Naive thymus-derived CD4-positive, alpha-beta T cell (primary cell): ENCODE data around the gene CHKA. TPM values are rescaled to one million over a fixed set of nuclear protein-coding genes. Genes with fewer than 3 reads are reported as not detected.

Experiments
- ATAC-seq: fragments of 150-1000 bp; cut with Tn5 transposase; 2 replicates; pipeline ENCODE4 v1.10.0; 2021; ENCODE audit warnings: mild to moderate bottlenecking, moderate library complexity
- CTCF ChIA-PET: fragments of 350-600 bp; sonication (Branson Sonifier 250); formaldehyde crosslinking; loops from one replicate; lab custom pipeline; 2021; ENCODE audit warnings: antibody characterized with exemption; lab: Charles Lee
- POLR2A ChIA-PET: fragments of 350-600 bp; sonication (Branson Sonifier 250); formaldehyde crosslinking; loops from one replicate; lab custom pipeline; 2021; ENCODE audit warnings: antibody characterized with exemption, inconsistent platforms; lab: Charles Lee
- DNase-seq, 9 donors: peaks; one replicate each; pipeline versions ENCODE4 v3.0.0 to v3.0.0-alpha.2; 2020 to 2022; ENCODE audit warnings: mixed read lengths in 1 of 9
- H3K27ac ChIP-seq: one replicate; pipeline ENCODE4 v1.7.0; 2013; ENCODE audit warnings: mild to moderate bottlenecking, low read depth, low read length, moderate library complexity
- H3K27me3 ChIP-seq, 2 donors: one replicate each; pipeline ENCODE4 v1.7.0; 2013; ENCODE audit warnings: low read length in 2 of 2, mild to moderate bottlenecking in 2 of 2, moderate library complexity in 2 of 2; ENCODE audit not compliant: control insufficient read depth in 2 of 2, insufficient read depth in 2 of 2
- H3K36me3 ChIP-seq, 3 experiments: 1 replicate in 2 of 3; 2 replicates in 1 of 3; pipeline ENCODE4 v1.7.0; 2013; ENCODE audit warnings: low read length in 3 of 3, mild to moderate bottlenecking in 3 of 3, moderate library complexity in 1 of 3; ENCODE audit not compliant: insufficient read depth in 3 of 3, control insufficient read depth in 2 of 3
- H3K4me1 ChIP-seq, 2 donors: one replicate each; pipeline ENCODE4 v1.7.0; 2013; ENCODE audit warnings: low read length in 2 of 2, mild to moderate bottlenecking in 2 of 2, moderate library complexity in 1 of 2; ENCODE audit not compliant: control insufficient read depth in 2 of 2, insufficient read depth in 2 of 2
- H3K4me3 ChIP-seq: 2 replicates; pipeline ENCODE4 v1.7.0; 2013; ENCODE audit warnings: mild to moderate bottlenecking, low read length
- H3K9me3 ChIP-seq, 3 experiments: 1 replicate in 2 of 3; 2 replicates in 1 of 3; pipeline ENCODE4 v1.7.0; 2013; ENCODE audit warnings: low read length in 3 of 3; ENCODE audit not compliant: control insufficient read depth in 2 of 3
- H3K27ac Mint-ChIP-seq, 9 donors: one replicate each; pipeline ENCODE4 v1.8.0; 2020 to 2022; ENCODE audit warnings: mixed read lengths in 9 of 9, mild to moderate bottlenecking in 8 of 9, moderate library complexity in 5 of 9, inconsistent platforms in 2 of 9
- H3K27me3 Mint-ChIP-seq, 5 donors: one replicate each; pipeline ENCODE4 v1.8.0; 2021 to 2022; ENCODE audit warnings: mixed read lengths in 5 of 5, mild to moderate bottlenecking in 1 of 5
- H3K36me3 Mint-ChIP-seq, 5 donors: one replicate each; pipeline ENCODE4 v1.8.0; 2020 to 2022; ENCODE audit warnings: mixed read lengths in 5 of 5, mild to moderate bottlenecking in 3 of 5, inconsistent platforms in 1 of 5
- H3K4me1 Mint-ChIP-seq, 7 donors: one replicate each; pipeline ENCODE4 v1.8.0; 2020 to 2022; ENCODE audit warnings: mixed read lengths in 7 of 7, mild to moderate bottlenecking in 3 of 7, inconsistent platforms in 1 of 7
- H3K4me3 Mint-ChIP-seq, 10 donors: one replicate each; pipeline ENCODE4 v1.8.0; 2020 to 2022; ENCODE audit warnings: mild to moderate bottlenecking in 10 of 10, mixed read lengths in 10 of 10, moderate library complexity in 6 of 10, inconsistent platforms in 2 of 10
- H3K9me3 Mint-ChIP-seq, 11 donors: one replicate each; pipeline ENCODE4 v1.8.0; 2020 to 2022; ENCODE audit warnings: mixed read lengths in 11 of 11, mild to moderate bottlenecking in 4 of 11, inconsistent platforms in 1 of 11, moderate library complexity in 1 of 11
- intact Hi-C, 2 donors: fragments of 100-400 bp; cut with micrococcal nuclease; formaldehyde crosslinking; loops; one replicate each; pipeline ENCODE4 v1.15.1; 2023
- polyA plus RNA-seq, 2 donors: library from polyadenylated mRNA; unstranded; fragments of 300-500 nt; fragmentation: Illumina TruSeq; gene quantifications; one replicate each; pipeline ENCODE4 v1.2.3, GENCODE V29; 2021
- total RNA-seq, 6 experiments: library from RNA in 5 of 6; stranded (reverse) in 5 of 6; gene quantifications; 1 replicate in 5 of 6; 2 replicates in 1 of 6; pipeline ENCODE4 v1.2.3 and lab custom pipeline; 2021 to 2026

CHKA gene
- total and polyA plus RNA-seq, 7 experiments from 2014 or later: 1.4 to 31.3 (median 7.1) TPM

DNA sequence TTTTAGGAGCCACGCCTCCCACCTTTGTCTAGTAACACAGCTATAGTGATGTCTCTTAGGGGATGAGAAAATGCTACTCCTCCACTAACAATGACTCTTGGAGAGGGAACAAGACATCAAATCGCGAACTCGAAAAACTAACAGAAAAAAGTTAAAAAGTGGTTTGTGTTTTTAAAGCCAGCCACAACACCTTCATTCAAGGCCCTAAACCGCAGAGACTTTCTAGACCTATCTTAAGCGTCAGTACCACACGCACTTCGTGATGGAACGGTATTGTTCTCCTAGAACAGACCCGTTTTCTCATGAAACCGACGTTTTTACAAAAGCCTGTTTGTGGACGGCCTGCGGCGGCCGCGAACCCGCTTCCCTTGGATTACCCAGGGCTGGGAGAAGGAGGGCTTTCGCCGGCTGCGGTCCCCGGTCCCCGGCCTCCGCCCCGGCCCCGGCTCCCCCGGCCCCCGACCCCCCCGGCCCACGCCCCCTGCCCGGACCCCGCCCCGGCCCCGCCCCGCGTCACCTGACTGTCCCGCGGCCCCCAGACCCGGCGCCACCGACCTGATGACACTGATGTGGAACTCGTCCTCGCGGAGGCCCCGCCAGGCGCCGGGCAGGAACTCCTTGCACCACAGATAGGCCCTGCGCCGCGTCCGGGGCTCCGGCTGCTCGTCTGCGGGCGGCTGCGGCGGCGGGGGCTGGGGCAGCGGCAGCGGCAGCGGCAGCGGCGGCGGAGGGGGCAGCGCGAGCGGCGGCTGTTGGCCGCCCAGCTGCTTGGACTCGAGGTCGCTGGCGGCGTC is 718 bp downstream of the CHKA start:
- Histone ChIP-seq H3K36me3 (no peaks in the 10 kb centered on the region), H3K27me3 (no peaks in the 10 kb centered on the region), H3K4me3 (no peak overlapping the region), H3K9me3 (no peaks in the 10 kb centered on the region), H3K4me1 (peaks cover 0 to 11% of the 10 kb centered on the region in 2 donors), H3K27ac (peak overlapping the region; percentile 56)
- no peaks in the 10 kb centered on the region for H3K36me3 Mint-ChIP-seq
- ATAC-seq: peak; percentile 66
- no peaks in the 10 kb centered on the region for H3K9me3 Mint-ChIP-seq
- DNase-seq: peak; percentile 49 to 85 (median 77)
- peaks cover 5 to 19% (median 13%) of the 10 kb centered on the region in 7 donors for H3K4me1 Mint-ChIP-seq
- peak overlapping the region; percentile 72 to 90 (median 87) for H3K4me3 Mint-ChIP-seq
- intact Hi-C loops: loop anchor here (1.0 to 5.0 kb wide), 9 partner anchors 21 to 342 kb away; partner anchors contain the start of genes NDUFS8 (in 2 of the 2), PPP6R3 (in 2 of the 2), UNC93B1 (in 2 of the 2) and C11orf24 (in 1 of the 2)
- ChIA-PET POLR2A (interaction anchor here (0.6 kb wide), 1 partner anchor 359 kb away, joined by 4 read pairs; no protein-coding TSS in a partner anchor), CTCF (no interaction called here)
- H3K27ac Mint-ChIP-seq: peak overlapping the region; percentile 28 to 92 (median 84)
- H3K27me3 Mint-ChIP-seq: peaks cover 0 to 16% (median 0%) of the 10 kb centered on the region in 5 donors

DNA sequence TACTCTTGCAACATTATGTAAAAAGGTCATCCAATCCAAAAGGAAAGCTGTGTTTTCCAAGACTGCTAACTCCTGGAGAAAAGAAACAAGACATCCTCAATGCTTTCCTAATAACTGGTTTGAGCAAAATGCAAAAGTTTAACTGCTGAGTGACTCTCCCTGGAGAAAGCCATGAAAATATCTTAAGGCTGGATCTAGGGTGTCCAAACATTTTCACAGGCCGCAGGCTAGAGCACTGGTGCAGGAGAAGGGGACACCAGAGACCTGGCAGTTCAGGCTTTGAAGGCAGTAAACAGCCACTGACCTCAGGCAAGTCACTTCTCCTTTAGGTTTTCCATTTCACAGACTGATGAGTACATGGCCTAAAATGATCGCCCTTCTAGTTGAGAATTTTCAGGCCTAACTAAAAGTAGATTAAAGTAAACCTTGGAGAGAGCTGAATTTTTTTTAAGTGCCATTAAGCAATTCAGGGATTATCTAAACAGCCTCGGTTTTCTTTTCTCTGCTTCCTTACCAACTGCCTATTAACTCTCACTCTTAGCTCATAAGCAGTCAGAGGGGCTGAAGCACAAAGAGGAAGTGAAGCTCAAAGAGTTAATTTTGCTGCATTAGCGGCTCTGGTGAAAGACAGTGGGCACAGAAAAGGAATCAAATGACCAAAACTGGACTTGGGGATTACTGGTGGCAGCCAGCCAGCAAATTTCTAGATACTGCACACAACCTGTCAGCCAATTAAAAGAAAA is 2.3 kb downstream of the CHKA start:
- Histone ChIP-seq H3K27me3 (no peaks in the 10 kb centered on the region), H3K4me3 (no peak overlapping the region), H3K27ac (no peak overlapping the region), H3K4me1 (peaks cover 0 to 11% of the 10 kb centered on the region in 2 donors), H3K36me3 (no peaks in the 10 kb centered on the region), H3K9me3 (no peaks in the 10 kb centered on the region)
- ChIA-PET CTCF (interaction anchor here (0.6 to 0.7 kb wide), 3 partner anchors 20 to 164 kb away, joined by 3 to 5 read pairs (median 3); no protein-coding TSS in a partner anchor), POLR2A (no interaction called here)
- no peak for ATAC-seq
- intact Hi-C loops: no loop called here
- Mint-ChIP-seq H3K9me3 (no peaks in the 10 kb centered on the region), H3K27ac (peak overlapping the region in 4 of 9 donors; percentile 28 to 81 (median 54)), H3K4me1 (peaks cover 9 to 19% (median 13%) of the 10 kb centered on the region in 7 donors), H3K4me3 (peak overlapping the region in 4 of 10 donors; percentile 16 to 48 (median 23)), H3K36me3 (no peaks in the 10 kb centered on the region), H3K27me3 (peaks cover 0 to 9% (median 0%) of the 10 kb centered on the region in 5 donors)
- no peak for DNase-seq

DNA sequence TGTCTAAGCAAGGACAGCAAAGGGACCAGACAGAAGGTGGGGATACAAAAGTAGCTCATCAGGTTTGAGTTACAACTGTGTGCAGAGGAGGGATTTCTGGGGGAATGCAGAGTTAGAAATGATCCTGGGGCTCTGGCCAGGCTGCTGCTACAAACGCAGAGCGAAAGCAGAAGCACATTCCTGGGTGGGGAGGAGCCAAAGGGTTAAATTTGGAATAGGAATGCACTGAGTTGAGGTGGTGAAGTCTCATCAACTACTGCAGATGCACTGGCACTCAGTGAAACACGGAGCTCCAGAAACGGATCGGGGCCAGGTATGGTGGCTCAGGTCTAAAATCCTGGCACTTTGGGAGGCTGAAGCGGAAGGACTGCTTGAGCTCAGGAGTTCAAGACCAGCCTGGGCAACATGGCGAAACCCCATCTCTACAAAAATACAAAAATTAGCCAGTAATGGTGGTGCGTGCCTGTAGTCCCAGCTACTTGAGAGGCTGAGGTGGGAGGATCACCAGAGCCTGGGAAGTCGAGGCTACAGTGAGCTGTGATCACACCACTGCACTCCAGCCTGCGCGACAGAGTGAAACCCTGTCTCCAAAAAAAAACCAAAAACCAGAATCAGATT is 3.2 kb downstream of the CHKA start:
- H3K36me3 ChIP-seq: no peaks in the 10 kb centered on the region
- peaks cover 0 to 2% (median 0%) of the 10 kb centered on the region in 5 donors for H3K27me3 Mint-ChIP-seq
- H3K27ac ChIP-seq: no peak overlapping the region
- peak overlapping the region in 1 of 10 donors; percentile 9 for H3K4me3 Mint-ChIP-seq
- no peaks in the 10 kb centered on the region for H3K9me3 Mint-ChIP-seq
- H3K27me3 ChIP-seq: no peaks in the 10 kb centered on the region
- no peak overlapping the region for H3K4me3 ChIP-seq
- POLR2A ChIA-PET: no interaction called here
- CTCF ChIA-PET: no interaction called here
- H3K27ac Mint-ChIP-seq: peak overlapping the region in 2 of 9 donors; percentile 28 to 62
- H3K4me1 Mint-ChIP-seq: peaks cover 9 to 19% (median 13%) of the 10 kb centered on the region in 7 donors
- H3K36me3 Mint-ChIP-seq: no peaks in the 10 kb centered on the region
- intact Hi-C loops: no loop called here
- ATAC-seq: no peak
- H3K9me3 ChIP-seq: no peaks in the 10 kb centered on the region
- peaks cover 0 to 11% of the 10 kb centered on the region in 2 donors for H3K4me1 ChIP-seq
- DNase-seq: no peak

DNA sequence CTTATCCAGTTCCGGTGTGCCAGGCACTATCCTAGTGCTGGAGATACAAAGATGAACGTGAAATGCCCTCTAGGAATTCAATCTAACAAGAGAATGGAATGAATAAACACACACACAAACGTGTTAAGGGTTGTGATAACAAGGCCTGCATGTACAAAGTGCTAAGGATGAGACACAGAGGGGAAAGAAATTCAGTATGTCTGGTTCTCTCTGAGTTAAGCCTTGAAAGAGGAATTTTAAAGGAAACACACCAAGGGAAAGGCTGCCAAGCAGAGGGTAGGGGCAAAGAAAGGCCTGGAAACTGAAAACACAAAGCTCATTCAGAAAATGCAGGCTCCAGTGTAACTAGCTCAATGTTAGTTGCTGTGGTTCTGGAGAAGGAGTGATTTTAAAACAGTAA is 4.2 kb downstream of the CHKA start:
- ChIA-PET CTCF (no interaction called here), POLR2A (no interaction called here)
- no peaks in the 10 kb centered on the region for H3K9me3 ChIP-seq
- ATAC-seq (no peak), DNase-seq (no peak)
- peaks cover 0 to 8% of the 10 kb centered on the region in 2 donors for H3K4me1 ChIP-seq
- H3K4me3 ChIP-seq: no peak overlapping the region
- no peaks in the 10 kb centered on the region for H3K36me3 Mint-ChIP-seq
- H3K27me3 Mint-ChIP-seq: peaks cover 0 to 2% (median 0%) of the 10 kb centered on the region in 5 donors
- H3K4me3 Mint-ChIP-seq: no peak overlapping the region
- no peaks in the 10 kb centered on the region for H3K27me3 ChIP-seq
- H3K27ac ChIP-seq: no peak overlapping the region
- H3K4me1 Mint-ChIP-seq: peaks cover 8 to 17% (median 13%) of the 10 kb centered on the region in 7 donors
- intact Hi-C loops: no loop called here
- peak overlapping the region in 1 of 9 donors; percentile 16 for H3K27ac Mint-ChIP-seq
- no peaks in the 10 kb centered on the region for H3K36me3 ChIP-seq
- H3K9me3 Mint-ChIP-seq: no peaks in the 10 kb centered on the region

DNA sequence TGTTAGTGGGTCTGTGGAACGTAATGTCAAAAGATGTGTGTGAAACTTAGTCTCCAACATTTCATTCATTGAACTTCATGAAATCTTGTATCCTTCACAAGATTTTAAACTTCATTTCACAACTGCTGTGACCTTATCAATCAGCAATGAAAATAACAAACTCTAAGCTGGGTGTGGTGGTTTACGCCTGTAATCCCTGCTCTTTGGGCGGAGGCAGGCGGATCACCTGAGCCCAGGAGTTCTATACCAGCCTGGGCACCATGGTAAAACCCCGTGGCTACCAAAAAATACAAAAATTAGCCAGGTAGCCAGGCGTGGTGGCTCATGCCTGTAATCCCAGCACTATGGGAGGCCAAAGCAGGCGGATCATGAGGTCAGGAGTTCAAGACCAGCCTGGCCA is 5.1 kb downstream of the CHKA start:
- Mint-ChIP-seq H3K4me3 (no peak overlapping the region), H3K36me3 (no peaks in the 10 kb centered on the region), H3K9me3 (no peaks in the 10 kb centered on the region), H3K27ac (no peak overlapping the region), H3K4me1 (peaks cover 8 to 15% (median 13%) of the 10 kb centered on the region in 7 donors), H3K27me3 (peaks cover 0 to 2% (median 0%) of the 10 kb centered on the region in 5 donors)
- intact Hi-C loops: no loop called here
- no peaks in the 10 kb centered on the region for H3K36me3 ChIP-seq
- no peaks in the 10 kb centered on the region for H3K9me3 ChIP-seq
- no peak for DNase-seq
- H3K27ac ChIP-seq: no peak overlapping the region
- ATAC-seq: no peak
- POLR2A ChIA-PET: interaction anchor here (0.6 kb wide), 1 partner anchor 1211 kb away, joined by 3 read pairs; no protein-coding TSS in a partner anchor
- H3K27me3 ChIP-seq: no peaks in the 10 kb centered on the region
- H3K4me3 ChIP-seq: no peak overlapping the region
- CTCF ChIA-PET: no interaction called here
- H3K4me1 ChIP-seq: peaks cover 0 to 6% of the 10 kb centered on the region in 2 donors

DNA sequence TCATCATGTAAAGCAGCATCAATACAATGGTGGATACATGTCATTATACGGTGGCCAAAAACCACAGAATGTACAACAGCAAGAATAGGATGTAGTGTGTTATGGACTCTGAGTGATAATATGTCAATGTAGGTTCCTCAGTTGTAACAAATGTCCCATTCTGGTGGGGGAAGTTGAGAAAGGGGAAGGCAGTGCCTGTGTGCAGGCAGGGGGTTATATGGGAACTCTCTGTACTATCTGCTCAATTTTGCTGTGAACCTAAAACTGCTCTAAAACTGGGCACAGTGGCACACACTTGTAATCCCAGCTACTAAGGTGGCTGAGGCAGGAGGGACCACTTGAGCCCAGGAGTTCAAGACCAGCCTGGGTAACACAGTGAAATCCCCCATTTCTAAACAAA is 5.9 kb downstream of the CHKA start:
- H3K4me3 Mint-ChIP-seq: no peak overlapping the region
- H3K9me3 ChIP-seq: no peaks in the 10 kb centered on the region
- CTCF ChIA-PET: no interaction called here
- H3K4me3 ChIP-seq: no peak overlapping the region
- H3K4me1 Mint-ChIP-seq: peaks cover 6 to 14% (median 11%) of the 10 kb centered on the region in 7 donors
- ATAC-seq (peak; percentile 36), DNase-seq (no peak)
- no peaks in the 10 kb centered on the region for H3K9me3 Mint-ChIP-seq
- no peak overlapping the region for H3K27ac ChIP-seq
- H3K27me3 ChIP-seq: no peaks in the 10 kb centered on the region
- no peaks in the 10 kb centered on the region for H3K36me3 Mint-ChIP-seq
- POLR2A ChIA-PET: interaction anchor here (1.2 kb wide), 1 partner anchor 20 kb away, joined by 3 read pairs; no protein-coding TSS in a partner anchor
- H3K27ac Mint-ChIP-seq: peak overlapping the region in 1 of 9 donors; percentile 45
- H3K36me3 ChIP-seq: no peaks in the 10 kb centered on the region
- H3K27me3 Mint-ChIP-seq: peaks cover 0 to 2% (median 0%) of the 10 kb centered on the region in 5 donors
- peaks cover 0 to 6% of the 10 kb centered on the region in 2 donors for H3K4me1 ChIP-seq
- intact Hi-C loops: no loop called here
